GM12874 (cell line): ENCODE data around the gene GOLGA6L7.

Source experiments
- TF ChIP-seq, protein P1 (sequence below): IDR thresholded peaks from 2 replicates; pipeline ENCODE4 v1.5.1; 2011; ENCODE audit warnings: low read depth, mild to moderate bottlenecking, control low read depth, low read length, moderate library complexity; ENCODE audit not compliant: insufficient read depth

GOLGA6L7 gene

DNA sequence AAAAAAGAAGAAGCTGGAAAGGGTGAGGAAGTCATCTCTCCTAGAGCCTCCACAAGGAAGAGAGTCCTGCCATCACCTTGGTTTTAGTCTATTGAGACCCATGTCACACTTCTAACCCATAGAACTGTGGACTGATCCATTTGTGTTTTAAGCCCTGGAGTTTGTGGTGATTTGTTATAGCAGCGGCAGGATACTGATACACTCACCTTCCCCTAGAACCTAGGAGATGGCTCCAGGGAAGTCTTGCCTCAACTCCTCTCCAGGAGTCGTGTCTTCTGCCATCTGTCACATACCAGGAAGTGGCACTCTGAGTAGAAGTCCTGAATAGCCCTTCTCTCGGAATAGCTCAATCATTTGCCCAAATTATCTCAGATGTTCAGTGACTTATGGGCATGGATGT is 22.7 kb upstream of the GOLGA6L7 start:
- TF ChIP-seq, protein P1, sequence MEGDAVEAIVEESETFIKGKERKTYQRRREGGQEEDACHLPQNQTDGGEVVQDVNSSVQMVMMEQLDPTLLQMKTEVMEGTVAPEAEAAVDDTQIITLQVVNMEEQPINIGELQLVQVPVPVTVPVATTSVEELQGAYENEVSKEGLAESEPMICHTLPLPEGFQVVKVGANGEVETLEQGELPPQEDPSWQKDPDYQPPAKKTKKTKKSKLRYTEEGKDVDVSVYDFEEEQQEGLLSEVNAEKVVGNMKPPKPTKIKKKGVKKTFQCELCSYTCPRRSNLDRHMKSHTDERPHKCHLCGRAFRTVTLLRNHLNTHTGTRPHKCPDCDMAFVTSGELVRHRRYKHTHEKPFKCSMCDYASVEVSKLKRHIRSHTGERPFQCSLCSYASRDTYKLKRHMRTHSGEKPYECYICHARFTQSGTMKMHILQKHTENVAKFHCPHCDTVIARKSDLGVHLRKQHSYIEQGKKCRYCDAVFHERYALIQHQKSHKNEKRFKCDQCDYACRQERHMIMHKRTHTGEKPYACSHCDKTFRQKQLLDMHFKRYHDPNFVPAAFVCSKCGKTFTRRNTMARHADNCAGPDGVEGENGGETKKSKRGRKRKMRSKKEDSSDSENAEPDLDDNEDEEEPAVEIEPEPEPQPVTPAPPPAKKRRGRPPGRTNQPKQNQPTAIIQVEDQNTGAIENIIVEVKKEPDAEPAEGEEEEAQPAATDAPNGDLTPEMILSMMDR = no peak

- TF ChIP-seq, protein P1 = no peak
Measured at GRCh38 chr15:28868744-28869345, 20.4 kb upstream of the GOLGA6L7 start.

DNA sequence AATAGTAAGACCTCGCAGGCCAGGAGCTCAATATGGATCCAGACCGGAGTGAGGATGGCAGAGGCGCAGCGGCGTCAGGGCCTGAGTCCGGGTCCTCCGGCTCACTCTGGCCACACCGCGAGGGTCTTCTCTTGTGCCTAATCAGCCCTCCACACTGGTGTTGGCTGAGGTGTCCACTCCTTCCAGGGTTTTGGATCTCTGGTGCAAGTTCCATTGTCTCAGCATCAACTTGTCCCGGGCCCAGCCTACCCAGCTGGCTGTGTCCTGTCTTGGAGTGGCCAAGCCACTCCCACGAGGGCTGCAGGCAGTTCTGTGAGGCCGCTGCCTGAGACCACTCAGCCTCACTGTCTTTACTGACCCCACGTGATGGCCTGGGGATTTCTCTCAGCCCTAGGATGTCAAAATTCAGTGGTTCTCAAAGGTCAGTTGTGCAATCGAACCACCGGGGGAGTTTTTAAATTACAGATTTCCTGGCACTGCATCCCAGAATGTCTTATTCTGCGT is 12.6 kb upstream of the GOLGA6L7 start:
- TF ChIP-seq, protein P1 = no peak
